HepG2 (cell line): ENCODE data around the gene TIMM13. TPM values are rescaled to one million over a fixed set of nuclear protein-coding genes. Genes with fewer than 3 reads are reported as not detected.

Experiments used
- AGO2 ChIP-seq: fragments of 200-400 bp; formaldehyde crosslinking; optimal IDR thresholded peaks from 2 replicates; pipeline ENCODE3; 2017; ENCODE audit warnings: mild to moderate bottlenecking, low read depth, low read length, moderate library complexity
- ARNTL ChIP-seq: sonication (generic); formaldehyde crosslinking; IDR thresholded peaks from 2 replicates; pipeline ENCODE4 v1.4.0; 2020; ENCODE audit warnings: mild to moderate bottlenecking, missing genetic modification reagents
- CEBPG ChIP-seq: IDR thresholded peaks from 2 replicates; pipeline ENCODE4 v1.6.1; 2016
- FOXO4 ChIP-seq: sonication (generic); formaldehyde crosslinking; conservative IDR thresholded peaks from 2 replicates; pipeline ENCODE4 v1.8.1; 2023; ENCODE audit warnings: missing genetic modification reagents
- MAFK ChIP-seq, 2 experiments: IDR thresholded peaks in 1 of 2; conservative IDR thresholded peaks in 1 of 2; 2 replicates each; pipeline ENCODE4 v1.6.1; 2011; ENCODE audit warnings: improper control_type of control experiment in 2 of 2, low read length in 2 of 2
- PHB2 ChIP-seq: fragments of 450-650 bp; IDR thresholded peaks from 2 replicates; pipeline ENCODE4 v1.6.1; 2018; ENCODE audit not compliant: partially characterized antibody
- PPARG ChIP-seq: conservative IDR thresholded peaks from 2 replicates; pipeline ENCODE4 v1.6.1; 2016; ENCODE audit warnings: missing biosample characterization, missing genetic modification reagents
- SRSF4 ChIP-seq: fragments of 200-400 bp; formaldehyde crosslinking; IDR thresholded peaks from one replicate; pipeline ENCODE4 v1.6.1; 2018; ENCODE audit warnings: mild to moderate bottlenecking, low read depth, low read length, moderate library complexity; ENCODE audit not compliant: poor library complexity, severe bottlenecking
- SRY ChIP-seq: sonication (generic); formaldehyde crosslinking; IDR thresholded peaks from 2 replicates; pipeline ENCODE4 v1.8.0; 2022; ENCODE audit warnings: mild to moderate bottlenecking, missing genetic modification reagents
- TCF7L2 ChIP-seq: IDR thresholded peaks from 2 replicates; pipeline ENCODE4 v1.6.1; 2011; ENCODE audit warnings: mild to moderate bottlenecking, low read depth, low read length, moderate library complexity
- YEATS2 ChIP-seq: sonication (generic); formaldehyde crosslinking; IDR thresholded peaks from 2 replicates; pipeline ENCODE4 v1.4.0; 2020; ENCODE audit warnings: missing genetic modification reagents, borderline replicate concordance
- ZBTB8A ChIP-seq: sonication (generic); formaldehyde crosslinking; IDR thresholded peaks from 2 replicates; pipeline ENCODE4 v1.4.0; 2020; ENCODE audit warnings: mild to moderate bottlenecking, low read depth, missing genetic modification reagents, borderline replicate concordance
- ZNF121 ChIP-seq: sonication (generic); formaldehyde crosslinking; IDR thresholded peaks from 2 replicates; pipeline ENCODE4 v1.5.0; 2020; ENCODE audit warnings: mild to moderate bottlenecking, missing genetic modification reagents
- ZNF30 ChIP-seq: sonication (generic); formaldehyde crosslinking; IDR thresholded peaks from 2 replicates; pipeline ENCODE4 v1.5.0; 2020; ENCODE audit warnings: mild to moderate bottlenecking, missing genetic modification reagents
- ZNF577 ChIP-seq: sonication (generic); formaldehyde crosslinking; IDR thresholded peaks from 2 replicates; pipeline ENCODE4 v1.4.0; 2020; ENCODE audit warnings: mild to moderate bottlenecking, low read depth, missing genetic modification reagents, borderline replicate concordance
- ZNF75D ChIP-seq: sonication (generic); formaldehyde crosslinking; IDR thresholded peaks from 2 replicates; pipeline ENCODE4 v1.8.1; 2023; ENCODE audit warnings: missing genetic modification reagents, mild to moderate bottlenecking, borderline replicate concordance
- ZSCAN9 ChIP-seq: IDR thresholded peaks from 2 replicates; pipeline ENCODE4 v1.6.1; 2016; ENCODE audit warnings: borderline replicate concordance
- ZUFSP ChIP-seq: sonication (generic); formaldehyde crosslinking; IDR thresholded peaks from 2 replicates; pipeline ENCODE4 v1.9.0; 2021; ENCODE audit warnings: missing genetic modification reagents, mild to moderate bottlenecking, borderline replicate concordance
- polyA plus RNA-seq, 8 experiments: library from polyadenylated mRNA; depleted of rRNA in 3 of 8; stranded (reverse) in 7 of 8; unstranded in 1 of 8; fragments of >200 nt; fragmentation: Illumina TruSeq in 4 of 8; extraction: Trizol in 4 of 8; gene quantifications; 2 replicates each; pipeline versions ENCODE4 v1.2.1 to v1.2.3, GENCODE V29; 2011 to 2016; ENCODE audit warnings: low read depth in 4 of 8, missing spikeins in 1 of 8, mixed read lengths in 1 of 8; ENCODE audit not compliant: insufficient read depth in 1 of 8
- total RNA-seq, 5 experiments: library from RNA; depleted of rRNA; stranded (reverse); fragments of >200 nt; fragmentation: Illumina TruSeq; extraction: Trizol; gene quantifications; 2 replicates each; pipeline ENCODE4 v1.2.3, GENCODE V29; 2016; ENCODE audit warnings: low read depth in 1 of 5
- TF ChIP-seq, protein P1 (sequence below): sonication (generic); formaldehyde crosslinking; IDR thresholded peaks from 2 replicates; pipeline ENCODE4 v1.8.1; 2022; ENCODE audit warnings: low read depth, mild to moderate bottlenecking, missing genetic modification reagents
- TF ChIP-seq, protein P2 (sequence below): sonication (generic); formaldehyde crosslinking; IDR thresholded peaks from 2 replicates; pipeline ENCODE4 v1.4.0; 2020; ENCODE audit warnings: missing genetic modification reagents
- TF ChIP-seq, protein P3 (sequence below): sonication (generic); formaldehyde crosslinking; IDR thresholded peaks from 2 replicates; pipeline ENCODE4 v1.8.1; 2023; ENCODE audit warnings: mild to moderate bottlenecking, missing genetic modification reagents

TIMM13 gene
- total and polyA plus RNA-seq, 2 of the 13 experiments (the other 11 are each of a cell fraction or from before 2014, with no cell fraction given) = 48.4 to 108 TPM

DNA sequence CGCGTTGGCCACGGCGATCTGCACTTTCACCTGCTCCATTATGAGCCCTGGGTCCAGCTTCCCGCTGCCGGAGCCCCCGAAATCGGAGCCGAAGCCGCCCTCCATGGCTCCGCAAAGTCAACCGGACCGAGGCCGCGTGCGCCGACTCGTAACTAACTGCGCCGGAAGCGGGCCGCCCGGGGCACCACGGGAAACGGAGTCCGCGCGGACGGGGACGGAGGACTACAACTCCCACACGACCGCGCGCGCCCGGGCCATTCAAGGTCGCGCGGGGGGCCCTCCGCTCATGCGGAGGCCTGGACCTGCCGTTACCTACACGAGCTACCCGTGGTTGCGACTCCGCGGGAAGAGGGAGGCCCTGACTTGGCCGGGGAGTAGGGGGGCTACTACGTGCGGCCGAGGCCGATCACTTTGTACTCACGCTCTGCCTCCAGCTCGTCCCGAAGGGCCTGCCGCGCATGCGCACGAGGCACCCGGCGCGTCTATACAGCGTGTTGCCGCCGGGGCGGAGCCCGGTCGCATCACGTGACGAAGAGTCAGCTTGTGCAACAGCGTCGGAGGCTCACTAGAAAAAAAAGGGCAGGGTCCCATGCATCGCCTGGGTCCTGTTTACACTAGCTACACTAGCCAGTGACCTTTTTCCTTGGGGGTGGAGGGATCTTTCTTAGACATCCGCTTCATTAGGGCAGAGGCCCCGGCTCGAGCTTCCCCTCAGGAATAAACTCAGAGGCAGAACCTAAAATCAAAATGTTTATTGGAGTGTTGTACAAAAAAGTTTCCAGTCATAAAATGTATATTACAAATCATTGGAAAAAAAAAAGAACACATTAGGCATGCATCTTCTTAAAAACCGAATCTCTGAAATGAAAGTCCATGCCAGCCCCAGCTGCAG is at the start of gene TIMM13 (continued):
- TF ChIP-seq, protein P1, sequence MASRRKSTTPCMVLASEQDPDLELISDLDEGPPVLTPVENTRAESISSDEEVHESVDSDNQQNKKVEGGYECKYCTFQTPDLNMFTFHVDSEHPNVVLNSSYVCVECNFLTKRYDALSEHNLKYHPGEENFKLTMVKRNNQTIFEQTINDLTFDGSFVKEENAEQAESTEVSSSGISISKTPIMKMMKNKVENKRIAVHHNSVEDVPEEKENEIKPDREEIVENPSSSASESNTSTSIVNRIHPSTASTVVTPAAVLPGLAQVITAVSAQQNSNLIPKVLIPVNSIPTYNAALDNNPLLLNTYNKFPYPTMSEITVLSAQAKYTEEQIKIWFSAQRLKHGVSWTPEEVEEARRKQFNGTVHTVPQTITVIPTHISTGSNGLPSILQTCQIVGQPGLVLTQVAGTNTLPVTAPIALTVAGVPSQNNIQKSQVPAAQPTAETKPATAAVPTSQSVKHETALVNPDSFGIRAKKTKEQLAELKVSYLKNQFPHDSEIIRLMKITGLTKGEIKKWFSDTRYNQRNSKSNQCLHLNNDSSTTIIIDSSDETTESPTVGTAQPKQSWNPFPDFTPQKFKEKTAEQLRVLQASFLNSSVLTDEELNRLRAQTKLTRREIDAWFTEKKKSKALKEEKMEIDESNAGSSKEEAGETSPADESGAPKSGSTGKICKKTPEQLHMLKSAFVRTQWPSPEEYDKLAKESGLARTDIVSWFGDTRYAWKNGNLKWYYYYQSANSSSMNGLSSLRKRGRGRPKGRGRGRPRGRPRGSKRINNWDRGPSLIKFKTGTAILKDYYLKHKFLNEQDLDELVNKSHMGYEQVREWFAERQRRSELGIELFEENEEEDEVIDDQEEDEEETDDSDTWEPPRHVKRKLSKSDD = peak; percentile 87
- TF ChIP-seq ZSCAN9 = 0 out of 2 replicates have a peak, but pooled peaks have one; percentile 13
- TF ChIP-seq, protein P2, sequence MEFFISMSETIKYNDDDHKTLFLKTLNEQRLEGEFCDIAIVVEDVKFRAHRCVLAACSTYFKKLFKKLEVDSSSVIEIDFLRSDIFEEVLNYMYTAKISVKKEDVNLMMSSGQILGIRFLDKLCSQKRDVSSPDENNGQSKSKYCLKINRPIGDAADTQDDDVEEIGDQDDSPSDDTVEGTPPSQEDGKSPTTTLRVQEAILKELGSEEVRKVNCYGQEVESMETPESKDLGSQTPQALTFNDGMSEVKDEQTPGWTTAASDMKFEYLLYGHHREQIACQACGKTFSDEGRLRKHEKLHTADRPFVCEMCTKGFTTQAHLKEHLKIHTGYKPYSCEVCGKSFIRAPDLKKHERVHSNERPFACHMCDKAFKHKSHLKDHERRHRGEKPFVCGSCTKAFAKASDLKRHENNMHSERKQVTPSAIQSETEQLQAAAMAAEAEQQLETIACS (CRISPR knock-in tag) = no peak
- no peak for TF ChIP-seq ZNF121 (CRISPR knock-in tag)
- TF ChIP-seq ZNF30 (CRISPR knock-in tag) = no peak
- no peak for TF ChIP-seq ZUFSP (CRISPR knock-in tag)
- TF ChIP-seq AGO2 = peak; percentile 96
- TF ChIP-seq, protein P3, sequence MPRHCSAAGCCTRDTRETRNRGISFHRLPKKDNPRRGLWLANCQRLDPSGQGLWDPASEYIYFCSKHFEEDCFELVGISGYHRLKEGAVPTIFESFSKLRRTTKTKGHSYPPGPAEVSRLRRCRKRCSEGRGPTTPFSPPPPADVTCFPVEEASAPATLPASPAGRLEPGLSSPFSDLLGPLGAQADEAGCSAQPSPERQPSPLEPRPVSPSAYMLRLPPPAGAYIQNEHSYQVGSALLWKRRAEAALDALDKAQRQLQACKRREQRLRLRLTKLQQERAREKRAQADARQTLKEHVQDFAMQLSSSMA (CRISPR knock-in tag) = no peak; the same call in 1 of the 2 replicates
- no peak for TF ChIP-seq TCF7L2
- no peak for TF ChIP-seq SRSF4
- TF ChIP-seq ZBTB8A (CRISPR knock-in tag) = peak; percentile 55; the same call in 1 of the 2 replicates
- no peak for TF ChIP-seq SRY (CRISPR knock-in tag)
- TF ChIP-seq YEATS2 (CRISPR knock-in tag) = peak; percentile 87; the same call in 1 of the 2 replicates
- peak; percentile 79 for TF ChIP-seq PPARG (CRISPR knock-in tag)
- no peak for TF ChIP-seq PHB2
- TF ChIP-seq FOXO4 (CRISPR knock-in tag) = no peak
- no peak; a peak in 1 of 4 replicates for TF ChIP-seq MAFK (conservative IDR thresholded peaks at IDR 0.05 in 1 of 2, IDR thresholded peaks at IDR 0.05 in 1 of 2; ENCODE audit: low read length in 2 of 2)
- no peak for TF ChIP-seq ZNF75D
- no peak; the same call in 1 of the 2 replicates for TF ChIP-seq ARNTL (CRISPR knock-in tag)
- peak; percentile 96 for TF ChIP-seq CEBPG
- TF ChIP-seq ZNF577 = no peak
